DOHH2 (cell line): ENCODE measurements around the gene TOMM20L.
"Not testable (repeated sequence)": the region's sequence is repeated elsewhere in the genome, so short reads cannot be mapped to it uniquely, and the experiment has no call there.

ENCODE experiments used
- H3F3A ChIP-seq: fragments of 200-600 bp; sonication (generic), shearing (Covaris generic); 2 replicates; pipeline ENCODE4 v1.6.0; 2016; ENCODE audit warnings: antibody characterized with exemption, mild to moderate bottlenecking; ENCODE audit not compliant: control insufficient read depth, insufficient read depth
- H3K27ac ChIP-seq: fragments of 200-600 bp; sonication (generic); 2 replicates; pipeline ENCODE4 v1.5.1; 2014; ENCODE audit warnings: low read depth, mild to moderate bottlenecking, low read length, moderate library complexity
- H3K27me3 ChIP-seq: fragments of 200-600 bp; sonication (generic); 2 replicates; pipeline ENCODE4 v1.6.1; 2014; ENCODE audit warnings: mild to moderate bottlenecking, low read length, mixed read lengths; ENCODE audit not compliant: control insufficient read depth
- H3K36me3 ChIP-seq: fragments of 200-600 bp; sonication (generic); 2 replicates; pipeline ENCODE4 v1.6.1; 2014; ENCODE audit warnings: mild to moderate bottlenecking, low read length, moderate library complexity, mixed read lengths; ENCODE audit not compliant: control insufficient read depth
- H3K4me1 ChIP-seq: fragments of 200-600 bp; sonication (generic); 2 replicates; pipeline ENCODE4 v1.6.1; 2014; ENCODE audit warnings: mild to moderate bottlenecking, low read length, mixed read lengths; ENCODE audit not compliant: control insufficient read depth
- H3K4me2 ChIP-seq: fragments of 200-600 bp; sonication (generic); 2 replicates; pipeline ENCODE4 v1.6.0; 2014; ENCODE audit warnings: mild to moderate bottlenecking, low read length, moderate library complexity
- H3K4me3 ChIP-seq: fragments of 200-600 bp; sonication (generic); 2 replicates; pipeline ENCODE4 v1.5.1; 2014; ENCODE audit warnings: mild to moderate bottlenecking, low read length, mixed read lengths
- H3K79me2 ChIP-seq: fragments of 200-600 bp; sonication (generic); 2 replicates; pipeline ENCODE4 v1.6.1; 2014; ENCODE audit warnings: mild to moderate bottlenecking, low read length, mixed read lengths; ENCODE audit not compliant: control insufficient read depth
- H3K9me2 ChIP-seq: fragments of 200-600 bp; sonication (generic); replicated peaks from 2 replicates; pipeline ENCODE4 v1.6.1; 2014; ENCODE audit warnings: mild to moderate bottlenecking, low read length, mixed read lengths; ENCODE audit not compliant: control insufficient read depth
- H3K9me3 ChIP-seq: fragments of 200-600 bp; sonication (generic); 2 replicates; pipeline ENCODE4 v1.6.1; 2014; ENCODE audit warnings: antibody characterized with exemption, low read length, mixed read lengths; ENCODE audit not compliant: control insufficient read depth, insufficient read depth
- H4K20me1 ChIP-seq: fragments of 200-600 bp; sonication (generic); 2 replicates; pipeline ENCODE4 v1.6.0; 2014; ENCODE audit warnings: low read depth, mild to moderate bottlenecking, antibody characterized with exemption, low read length, moderate library complexity; ENCODE audit not compliant: control insufficient read depth, insufficient read depth
- CTCF ChIP-seq: fragments of 200-600 bp; sonication (generic); IDR thresholded peaks from one replicate; pipeline ENCODE4 v1.5.1; 2014; ENCODE audit warnings: antibody characterized with exemption, mild to moderate bottlenecking, low read depth, low read length; ENCODE audit not compliant: poor library complexity, severe bottlenecking
- EZH2phosphoT487 ChIP-seq: fragments of 200-600 bp; sonication (generic); IDR thresholded peaks from 2 replicates; pipeline ENCODE4 v1.6.1; 2017; ENCODE audit warnings: borderline replicate concordance, mild to moderate bottlenecking, antibody characterized with exemption, low read length, moderate library complexity, mixed read lengths

TOMM20L gene

GRCh38 chr14:58414845-58415244 lies 19.1 kb downstream of the TOMM20L start:
- Histone ChIP-seq H3K79me2 (peaks cover 60% of the 10 kb centered on the region), H3K36me3 (peaks cover 87% of the 10 kb centered on the region), H3K4me1 (peaks cover 2% of the 10 kb centered on the region)

GRCh38 chr14:58415636-58416547 lies 20.2 kb downstream of the TOMM20L start:
- H3K27ac ChIP-seq: no peak overlapping the region
- no peak for TF ChIP-seq CTCF
- TF ChIP-seq EZH2phosphoT487: no peak
- no peaks in the 10 kb centered on the region for H3F3A ChIP-seq
- no peaks in the 10 kb centered on the region for H3K9me2 ChIP-seq
- H3K4me1 ChIP-seq: peaks cover 2% of the 10 kb centered on the region
- H3K36me3 ChIP-seq: peaks cover 80% of the 10 kb centered on the region
- H3K4me2 ChIP-seq: no peak overlapping the region
- no peaks in the 10 kb centered on the region for H3K9me3 ChIP-seq
- no peak overlapping the region for H3K4me3 ChIP-seq
- peaks cover 62% of the 10 kb centered on the region for H3K79me2 ChIP-seq
- no peaks in the 10 kb centered on the region for H3K27me3 ChIP-seq
- peaks cover 5% of the 10 kb centered on the region; the same call in 1 of the 2 replicates for H4K20me1 ChIP-seq

More at GRCh38 chr14:58414845-58415244, 19.1 kb downstream of the TOMM20L start:
- H3K27me3 ChIP-seq: no peaks in the 10 kb centered on the region
- TF ChIP-seq CTCF (no peak), EZH2phosphoT487 (no peak)
- no peak overlapping the region for H3K4me2 ChIP-seq
- no peaks in the 10 kb centered on the region for H3K9me3 ChIP-seq
- peaks cover 5% of the 10 kb centered on the region; the same call in 1 of the 2 replicates for H4K20me1 ChIP-seq
- H3K27ac ChIP-seq: no peak overlapping the region
- H3F3A ChIP-seq: no peaks in the 10 kb centered on the region
- no peaks in the 10 kb centered on the region for H3K9me2 ChIP-seq
- H3K4me3 ChIP-seq: no peak overlapping the region

- H3K4me2 ChIP-seq, H3K4me1 ChIP-seq, H3K9me3 ChIP-seq, H4K20me1 ChIP-seq, H3K27me3 ChIP-seq, H3F3A ChIP-seq, H3K4me3 ChIP-seq, H3K27ac ChIP-seq, H3K9me2 ChIP-seq: not testable (repeated sequence)
- Histone ChIP-seq H3K36me3 (peaks cover 80% of the 10 kb centered on the region), H3K79me2 (peaks cover 71% of the 10 kb centered on the region)
Observed at GRCh38 chr14:58416934-58417333, 21.2 kb downstream of the TOMM20L start.

DNA sequence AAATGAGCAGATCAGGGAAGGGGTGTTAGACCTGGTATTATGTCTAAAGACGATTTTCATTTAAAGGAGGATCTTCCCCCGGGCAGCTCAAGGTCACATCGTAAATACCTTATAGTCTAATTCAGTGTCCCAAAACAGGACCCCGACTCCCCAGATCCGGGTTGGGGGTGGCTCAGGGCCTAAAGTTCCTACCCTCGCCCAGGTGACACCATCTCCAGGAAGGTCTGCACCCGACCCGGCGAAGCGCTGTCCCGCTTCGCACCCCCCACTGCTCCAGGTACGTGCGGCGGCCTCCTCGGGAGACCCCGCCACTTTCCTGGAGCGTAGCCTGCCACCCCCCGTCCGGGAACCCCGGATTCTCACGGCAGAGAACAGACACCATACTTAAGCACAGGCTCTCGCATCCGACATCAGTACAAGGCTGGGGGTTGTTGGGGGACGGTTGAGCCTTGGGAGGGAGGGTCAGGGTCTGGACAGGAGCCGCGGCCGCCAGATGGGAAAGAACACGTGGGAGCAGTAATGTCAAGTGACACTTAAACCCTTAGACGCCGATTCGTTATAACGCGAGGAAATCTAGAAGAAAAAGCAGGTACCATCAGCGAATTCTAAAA lies 31.0 kb downstream of the TOMM20L start:
- H3F3A ChIP-seq: peaks cover 7% of the 10 kb centered on the region

More for the DNA sequence above, 31.0 kb downstream of the TOMM20L start:
- Histone ChIP-seq H3K4me3 (peak overlapping the region; percentile 76), H3K4me1 (peaks cover 36% of the 10 kb centered on the region), H3K36me3 (peaks cover 62% of the 10 kb centered on the region), H3K79me2 (peaks cover 77% of the 10 kb centered on the region), H3K4me2 (peak overlapping the region; percentile 83), H4K20me1 (no peaks in the 10 kb centered on the region), H3K9me2 (no peaks in the 10 kb centered on the region), H3K9me3 (no peaks in the 10 kb centered on the region), H3K27me3 (no peaks in the 10 kb centered on the region), H3K27ac (peak overlapping the region; percentile 96)
- TF ChIP-seq CTCF (no peak), EZH2phosphoT487 (no peak)
